HG03342 (cell line): ENCODE measurements around the gene EARS2.
"Not testable (repeated sequence)": the region's sequence is repeated elsewhere in the genome, so short reads cannot be mapped to it uniquely, and the experiment has no call there.

ENCODE experiments used
- ATAC-seq: cut with Tn5 transposase; IDR thresholded peaks from one replicate; pipeline ENCODE4 v1.9.1; 2021; ENCODE audit warnings: mild to moderate bottlenecking, moderate library complexity; ENCODE audit not compliant: unreplicated experiment

EARS2 gene

DNA sequence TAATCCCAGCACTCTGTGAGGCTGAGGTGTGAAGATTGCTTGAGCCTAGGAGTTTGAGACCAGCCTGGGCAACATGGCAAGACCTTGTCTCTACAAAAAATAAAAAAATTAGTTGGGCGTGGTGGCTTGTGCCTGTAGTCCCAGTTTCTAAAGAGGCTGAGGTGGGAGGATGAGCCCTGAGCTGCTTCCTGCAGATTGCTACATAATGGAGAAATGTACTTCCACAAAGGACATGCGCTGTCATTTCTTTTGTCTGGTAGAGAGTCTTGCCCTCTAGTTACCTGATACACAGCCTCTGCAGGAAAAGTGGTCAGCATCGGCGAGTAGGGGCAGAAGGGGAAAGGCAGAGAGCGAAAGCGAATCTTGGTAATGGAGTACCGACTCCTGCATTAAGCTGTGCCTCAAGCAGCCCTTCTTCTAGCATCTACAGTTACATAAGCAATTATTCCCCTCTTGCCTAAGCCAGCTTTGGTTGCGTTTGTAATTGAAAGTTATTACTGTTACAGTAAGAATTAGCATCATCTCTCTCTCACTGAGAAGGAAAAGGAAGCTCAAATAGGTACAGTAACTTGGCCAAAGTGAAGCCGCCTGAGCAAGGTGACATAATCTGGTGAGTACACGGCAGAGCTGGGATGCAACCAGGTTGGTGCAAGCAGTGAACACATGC, 28.4 kb downstream of the EARS2 start:
- no peak for ATAC-seq

DNA sequence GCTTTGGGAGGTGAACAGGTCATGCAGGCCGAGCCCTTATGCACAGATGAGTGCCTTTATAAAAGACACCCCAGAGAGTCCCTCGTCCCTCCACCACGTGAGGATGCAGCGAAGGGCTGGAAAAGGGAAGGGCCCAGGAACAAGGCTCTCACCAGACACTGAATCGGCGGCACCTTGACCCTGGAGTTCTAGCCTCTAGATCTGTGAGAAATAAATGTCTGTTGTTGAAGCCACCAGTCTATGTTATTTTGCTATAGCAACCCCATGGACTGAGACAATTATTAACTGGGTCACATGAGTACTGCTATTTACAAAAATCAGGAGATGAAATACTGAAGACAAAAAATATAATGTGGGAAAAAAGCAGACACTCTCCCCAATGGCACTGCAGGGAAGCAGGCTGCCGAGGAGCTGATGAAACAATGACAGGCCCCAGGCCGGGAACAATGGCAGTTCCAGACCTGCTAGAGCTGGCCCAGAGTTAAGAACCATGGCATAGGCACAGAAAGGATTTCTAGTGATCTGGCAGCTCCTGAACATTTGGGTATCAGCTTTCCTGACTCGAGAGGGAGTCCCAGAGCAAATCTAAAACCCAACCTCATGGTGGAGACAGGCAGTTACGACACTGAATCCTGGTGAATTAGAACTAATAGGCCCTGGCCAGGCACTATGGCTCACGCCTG, 29.0 kb downstream of the EARS2 start:
- ATAC-seq, result no peak

GRCh38 chr16:23524886-23525285, 32.3 kb downstream of the EARS2 start:
- no peak for ATAC-seq

DNA sequence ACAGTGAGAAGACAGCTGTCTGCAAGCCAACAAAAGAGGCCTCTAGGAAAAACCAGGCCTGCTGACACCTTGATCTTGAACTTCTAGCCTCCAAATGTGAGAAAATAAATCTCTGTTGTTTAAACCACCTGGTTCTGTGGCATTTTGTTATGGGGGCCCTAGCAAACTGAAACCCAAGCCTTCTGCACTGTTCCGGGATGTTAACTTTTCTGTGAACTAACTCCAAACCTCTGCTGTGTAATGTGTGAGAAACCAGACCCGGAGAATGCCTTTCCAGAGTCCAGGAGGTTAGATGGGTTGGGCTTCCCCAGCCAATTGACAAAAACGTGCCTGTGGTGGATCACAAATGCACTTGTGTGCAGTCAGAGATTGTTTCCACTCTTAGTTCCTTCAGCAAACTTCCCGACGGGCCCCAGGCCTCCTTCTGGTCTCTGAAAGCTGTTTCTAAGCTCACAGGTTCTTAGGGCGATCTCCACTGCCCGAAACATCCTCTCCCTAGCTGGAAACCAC, 33.2 kb downstream of the EARS2 start:
- no peak for ATAC-seq

- no peak for ATAC-seq
Observed at GRCh38 chr16:23523321-23523720, 33.8 kb downstream of the EARS2 start.

DNA sequence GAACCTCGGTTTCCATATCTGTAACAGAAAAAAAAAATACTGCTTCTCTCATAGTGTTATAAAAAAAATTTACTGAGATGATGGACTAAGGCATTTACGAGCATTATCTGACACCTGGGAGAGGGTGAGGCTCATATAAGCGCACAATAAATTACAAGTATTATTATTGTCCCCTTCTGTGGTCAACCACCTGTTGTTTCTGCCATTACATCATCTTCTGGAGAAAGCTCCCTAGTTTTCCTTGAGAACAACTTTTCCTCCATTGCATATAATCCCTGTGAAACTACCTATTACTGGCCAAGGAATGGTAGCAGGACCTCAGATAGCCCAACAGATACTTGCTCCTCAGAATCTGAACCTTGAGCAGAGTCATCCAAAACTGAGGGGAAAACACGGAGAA, 35.2 kb downstream of the EARS2 start:
- ATAC-seq, result no peak

DNA sequence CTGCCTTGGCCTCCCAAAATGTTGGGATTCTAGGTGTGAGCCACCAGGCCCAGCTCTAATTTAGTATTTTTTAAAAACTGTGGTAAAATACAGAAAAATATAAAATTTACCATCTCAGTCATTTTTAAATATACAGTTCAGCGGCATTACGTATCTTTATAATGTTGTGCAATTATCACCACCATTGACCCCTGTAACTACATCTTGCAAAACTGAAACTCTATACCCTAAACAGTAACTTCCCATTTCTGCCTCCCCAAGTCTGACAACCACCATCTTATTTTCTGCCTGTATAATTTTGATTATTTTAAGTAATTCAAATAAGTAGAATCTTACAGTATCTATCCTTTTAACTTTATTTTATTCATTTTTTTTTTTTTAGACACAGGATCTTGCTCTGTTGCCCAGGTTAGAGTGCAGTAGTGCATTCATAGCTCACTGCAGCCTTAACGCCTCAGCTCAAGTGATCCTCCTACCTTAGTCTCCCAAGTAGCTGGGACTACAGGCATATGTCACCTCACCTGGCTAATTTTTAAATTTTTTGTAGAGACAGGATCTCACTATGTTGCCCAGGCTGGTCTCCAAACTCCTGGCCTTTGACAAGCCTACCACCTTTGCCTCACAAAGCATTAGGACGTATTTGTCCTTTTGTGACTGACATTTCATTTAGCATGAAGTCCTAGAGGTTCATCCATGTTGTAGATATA, 36.0 kb downstream of the EARS2 start:
- no peak for ATAC-seq

DNA sequence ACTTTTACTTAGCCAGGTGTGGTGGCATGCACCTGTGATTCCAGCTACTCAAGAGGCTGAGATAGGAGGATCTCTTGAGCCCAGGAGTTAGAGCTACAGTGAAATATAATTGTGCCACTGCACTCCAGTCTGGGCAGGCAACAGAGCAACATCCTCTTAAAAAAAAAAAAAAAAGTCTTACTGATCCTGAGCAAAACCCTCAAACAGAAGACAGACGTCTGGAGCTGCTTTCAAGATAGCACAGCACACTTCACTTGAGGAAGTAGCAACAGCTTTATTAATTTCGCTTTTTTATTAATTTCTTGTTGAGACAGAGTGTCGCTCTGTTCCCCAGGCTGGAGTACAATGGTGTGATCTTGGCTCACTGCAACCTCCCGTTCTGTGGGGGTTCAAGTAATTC, 36.6 kb downstream of the EARS2 start:
- ATAC-seq, result no peak

DNA sequence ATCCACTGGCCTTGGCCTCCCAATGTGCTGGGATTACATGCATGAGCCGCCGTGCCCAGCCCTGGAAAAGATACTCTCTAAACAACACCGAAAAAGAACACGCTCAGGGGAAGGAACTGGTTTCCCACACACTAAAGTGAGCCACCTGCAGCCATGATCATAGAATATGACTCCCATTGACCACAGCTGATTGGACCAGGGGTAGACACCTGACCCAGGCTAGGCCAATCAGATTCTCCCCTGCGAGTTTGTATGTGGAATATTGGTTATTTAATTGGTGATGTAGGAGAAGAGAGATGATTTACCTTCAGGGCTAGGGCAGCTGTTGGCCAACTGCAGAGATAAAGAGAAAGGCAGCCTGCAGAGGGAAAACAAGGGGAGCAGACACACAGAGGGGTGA, 37.9 kb downstream of the EARS2 start:
- no peak for ATAC-seq

DNA sequence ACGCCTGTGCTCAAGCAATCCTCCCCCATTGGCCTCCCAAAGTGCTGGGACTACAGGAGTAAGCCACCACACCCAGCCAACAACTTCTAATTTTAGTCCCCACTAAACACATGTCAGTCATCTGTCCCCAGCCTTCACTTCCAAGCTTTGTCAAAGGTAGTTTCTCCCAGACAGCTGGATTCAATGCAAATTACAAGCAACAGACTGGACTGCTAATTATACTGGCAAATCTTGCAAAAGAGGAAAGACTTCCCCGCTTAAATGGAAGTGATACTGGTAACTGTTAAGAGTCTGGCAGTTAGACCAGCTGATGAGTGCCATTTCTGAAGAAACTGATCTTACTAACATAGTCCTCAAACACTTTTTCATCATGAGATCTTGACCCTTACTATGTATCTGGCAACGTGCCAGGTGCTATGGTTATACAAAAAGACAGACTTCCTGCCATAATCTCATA, 38.7 kb downstream of the EARS2 start:
- peak; percentile 52 for ATAC-seq

DNA sequence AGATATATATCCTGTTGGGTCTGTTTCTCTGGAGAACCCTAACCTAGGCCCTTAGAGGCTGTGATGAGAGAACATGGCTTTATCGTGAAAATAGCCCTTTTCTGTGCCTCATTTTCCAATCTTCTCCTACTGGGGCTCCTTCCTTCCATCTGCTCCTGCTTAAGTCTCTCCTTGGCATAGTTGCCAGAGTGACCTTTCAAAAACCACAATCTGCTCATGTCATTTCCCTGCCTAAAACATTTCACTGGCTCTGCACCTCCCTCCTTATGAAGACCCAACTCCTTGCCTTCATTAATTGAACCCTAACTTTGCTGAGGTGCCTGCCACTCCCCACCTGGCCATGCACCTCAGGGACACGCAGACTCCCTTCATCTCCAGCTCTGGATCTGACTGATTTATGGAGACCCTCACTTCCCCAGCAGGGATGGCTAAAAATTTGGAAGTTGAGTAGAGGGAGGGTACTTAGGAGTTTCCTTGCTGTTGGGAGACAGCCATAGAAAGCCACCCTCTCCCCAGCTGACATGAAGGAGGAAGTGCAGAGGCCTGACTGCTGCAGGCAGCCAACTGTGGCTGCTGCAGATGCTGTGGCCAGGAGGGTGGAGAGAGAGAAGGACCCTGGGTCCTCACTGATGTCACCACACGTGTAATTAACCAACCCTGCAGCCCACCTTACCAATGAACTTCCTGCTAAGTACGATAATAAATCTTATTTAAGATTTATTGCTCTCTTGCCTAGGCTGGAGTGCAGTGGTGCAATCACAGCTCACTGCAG, 40.6 kb downstream of the EARS2 start:
- no peak for ATAC-seq

DNA sequence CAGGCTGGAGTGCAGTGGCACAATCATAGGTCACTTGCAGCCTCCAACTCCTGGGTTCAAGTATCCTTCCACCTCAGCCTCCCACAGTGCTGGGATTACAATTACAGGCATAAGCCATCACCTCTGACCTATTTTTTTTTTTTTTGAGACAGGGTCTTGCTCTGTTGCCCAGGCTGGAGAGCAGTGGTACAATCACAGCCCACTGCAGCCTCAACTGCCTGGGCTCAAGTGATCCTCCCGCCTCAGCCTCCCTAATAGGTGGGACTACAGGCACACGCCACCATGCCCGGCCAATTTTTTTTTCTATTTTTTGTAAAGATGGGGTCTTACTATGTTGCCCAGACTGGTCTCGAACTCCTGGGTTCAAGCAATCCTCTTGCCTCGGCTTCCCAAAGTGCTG, 41.3 kb downstream of the EARS2 start:
- no peak for ATAC-seq

GRCh38 chr16:23514381-23515152, 42.6 kb downstream of the EARS2 start:
- no peak for ATAC-seq

GRCh38 chr16:23512168-23512695, 44.9 kb downstream of the EARS2 start:
- ATAC-seq, result no peak

- no peak for ATAC-seq
Observed at GRCh38 chr16:23511731-23512130, 45.4 kb downstream of the EARS2 start.

DNA sequence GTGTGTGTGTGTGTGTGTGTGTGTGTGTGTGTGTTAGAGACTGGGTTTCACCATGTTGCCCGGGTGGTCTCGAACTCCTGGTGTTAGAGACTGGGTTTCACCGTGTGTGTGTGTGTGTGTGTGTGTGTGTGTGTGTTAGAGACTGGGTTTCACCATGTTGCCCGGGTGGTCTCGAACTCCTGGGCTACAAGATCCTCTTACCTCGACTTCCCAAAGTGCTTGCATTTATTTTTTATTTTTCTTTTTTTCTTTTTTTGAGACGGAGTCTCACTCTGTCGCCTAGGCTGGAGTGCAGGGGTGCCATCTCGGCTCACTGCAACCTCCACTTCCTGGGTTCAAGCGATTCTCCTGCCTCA, 46.3 kb downstream of the EARS2 start:
- not testable (repeated sequence) for ATAC-seq

- peak; percentile 64 for ATAC-seq
Observed at GRCh38 chr16:23510164-23510914, 46.8 kb downstream of the EARS2 start, which contains the start of gene GGA2. TSS of gene GGA2 (minus strand) at chr16:23510494. CDS start at chr16:23510411, 83 bp downstream.

GRCh38 chr16:23509782-23510163, 47.4 kb downstream of the EARS2 start:
- ATAC-seq, result peak; percentile 5

- no peak for ATAC-seq
Observed at GRCh38 chr16:23509441-23509754, 47.8 kb downstream of the EARS2 start.
